ENCODE measurements around the gene HGD.

GRCh38 chr3:120682095-120682681 lies at the start of gene HGD:
- TF ChIP-seq SUZ12 (IDR thresholded peaks at IDR 0.05; ENCODE audit: unreplicated experiment) (no peak), GATAD2B (conservative IDR thresholded peaks at IDR 0.05; ENCODE audit: low read depth) (no peak), SMC3 (IDR thresholded peaks at IDR 0.05; ENCODE audit: borderline replicate concordance, low read length) (no peak), MAX (IDR thresholded peaks at IDR 0.05; ENCODE audit: low read depth, low read length) (no peak), ZBTB4 (CRISPR knock-in tag; IDR thresholded peaks at IDR 0.05) (no peak), CBX5 (IDR thresholded peaks at IDR 0.05; ENCODE audit: low read depth) (no peak), EZH2 (IDR thresholded peaks at IDR 0.05; ENCODE audit: borderline replicate concordance, control insufficient read depth, low read depth, low read length) (no peak)

All from GM12878 (cell line).